Endothelial cell of umbilical vein (primary cell): ENCODE measurements around the gene KIAA0232.

Experiments
- EZH2 ChIP-seq: IDR thresholded peaks from 2 replicates; pipeline ENCODE4 v1.6.1; 2012; ENCODE audit warnings: borderline replicate concordance, low read depth, mild to moderate bottlenecking, moderate library complexity, low read length, inconsistent platforms; ENCODE audit not compliant: severe bottlenecking
- FOS ChIP-seq: IDR thresholded peaks from 2 replicates; pipeline ENCODE4 v1.6.1; 2011; ENCODE audit warnings: mild to moderate bottlenecking, low read length, moderate library complexity, borderline replicate concordance; ENCODE audit not compliant: insufficient read depth
- MYC ChIP-seq: IDR thresholded peaks from one replicate; pipeline ENCODE4 v1.6.1; 2011; ENCODE audit warnings: mild to moderate bottlenecking, low read depth, low read length
- POLR2A ChIP-seq: IDR thresholded peaks from 2 replicates; pipeline ENCODE4 v1.6.1; 2012; ENCODE audit warnings: low read depth, mild to moderate bottlenecking, control low read depth, low read length
- POLR2AphosphoS5 ChIP-seq: IDR thresholded peaks from 2 replicates; pipeline ENCODE4 v1.6.1; 2012; ENCODE audit warnings: low read depth, mild to moderate bottlenecking, control low read depth, low read length, moderate library complexity; ENCODE audit not compliant: insufficient read depth
- TF ChIP-seq, protein P1 (sequence below), 2 donors: IDR thresholded peaks; 1 replicate in 1 of 2; 2 replicates in 1 of 2; pipeline ENCODE4 v1.5.1; 2011; ENCODE audit warnings: low read length in 2 of 2, mild to moderate bottlenecking in 2 of 2, moderate library complexity in 2 of 2, control low read depth in 1 of 2, inconsistent platforms in 1 of 2, low read depth in 1 of 2; ENCODE audit not compliant: insufficient read depth in 1 of 2; ENCODE audit errors: extremely low read depth in 1 of 2
- TF ChIP-seq, protein P2 (sequence below): IDR thresholded peaks from 2 replicates; pipeline ENCODE4 v1.6.1; 2011; ENCODE audit not compliant: insufficient read depth, insufficient read length

DNA sequence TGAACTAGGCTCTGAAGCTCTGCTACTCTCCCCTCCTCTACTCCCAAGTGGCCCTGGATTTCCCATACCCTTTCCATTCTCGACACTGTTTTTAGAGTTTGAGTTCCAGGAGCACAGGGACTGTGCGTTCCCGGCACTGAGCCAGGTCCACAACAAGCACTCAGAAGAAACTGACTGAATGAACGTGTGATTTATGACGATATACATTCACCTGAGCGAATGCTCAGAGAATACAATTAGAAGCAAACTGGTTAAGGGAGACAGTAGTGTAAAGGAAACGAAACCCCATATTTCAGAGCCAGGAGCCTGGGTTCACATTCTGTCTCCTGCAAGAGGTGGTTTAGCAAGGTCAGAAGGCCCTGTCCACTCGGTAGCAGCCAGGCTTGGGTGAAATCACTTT lies 1.4 kb upstream of the KIAA0232 start:
- no peak for TF ChIP-seq EZH2
- TF ChIP-seq, protein P1, sequence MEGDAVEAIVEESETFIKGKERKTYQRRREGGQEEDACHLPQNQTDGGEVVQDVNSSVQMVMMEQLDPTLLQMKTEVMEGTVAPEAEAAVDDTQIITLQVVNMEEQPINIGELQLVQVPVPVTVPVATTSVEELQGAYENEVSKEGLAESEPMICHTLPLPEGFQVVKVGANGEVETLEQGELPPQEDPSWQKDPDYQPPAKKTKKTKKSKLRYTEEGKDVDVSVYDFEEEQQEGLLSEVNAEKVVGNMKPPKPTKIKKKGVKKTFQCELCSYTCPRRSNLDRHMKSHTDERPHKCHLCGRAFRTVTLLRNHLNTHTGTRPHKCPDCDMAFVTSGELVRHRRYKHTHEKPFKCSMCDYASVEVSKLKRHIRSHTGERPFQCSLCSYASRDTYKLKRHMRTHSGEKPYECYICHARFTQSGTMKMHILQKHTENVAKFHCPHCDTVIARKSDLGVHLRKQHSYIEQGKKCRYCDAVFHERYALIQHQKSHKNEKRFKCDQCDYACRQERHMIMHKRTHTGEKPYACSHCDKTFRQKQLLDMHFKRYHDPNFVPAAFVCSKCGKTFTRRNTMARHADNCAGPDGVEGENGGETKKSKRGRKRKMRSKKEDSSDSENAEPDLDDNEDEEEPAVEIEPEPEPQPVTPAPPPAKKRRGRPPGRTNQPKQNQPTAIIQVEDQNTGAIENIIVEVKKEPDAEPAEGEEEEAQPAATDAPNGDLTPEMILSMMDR (IDR thresholded peaks at IDR 0.05; ENCODE audit: extremely low read depth in 1 of 2, insufficient read depth in 1 of 2, low read depth in 1 of 2, low read length in 2 of 2), result no peak
- no peak for TF ChIP-seq FOS
- TF ChIP-seq POLR2AphosphoS5, result no peak
- no peak for TF ChIP-seq POLR2A
- TF ChIP-seq, protein P2, sequence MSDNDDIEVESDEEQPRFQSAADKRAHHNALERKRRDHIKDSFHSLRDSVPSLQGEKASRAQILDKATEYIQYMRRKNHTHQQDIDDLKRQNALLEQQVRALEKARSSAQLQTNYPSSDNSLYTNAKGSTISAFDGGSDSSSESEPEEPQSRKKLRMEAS, result no peak
- no peak for TF ChIP-seq MYC
